SU-DHL-6 (cell line): ENCODE measurements around the gene PAPOLB.

Source experiments
- H2AFZ ChIP-seq: fragments of 200-600 bp; sonication (generic); 2 replicates; pipeline ENCODE4 v1.6.1; 2014; ENCODE audit warnings: low read depth, mild to moderate bottlenecking, moderate library complexity, mixed read lengths, antibody characterized with exemption, low read length; ENCODE audit not compliant: severe bottlenecking
- H3F3A ChIP-seq: fragments of 200-600 bp; shearing (Covaris generic); 2 replicates; pipeline ENCODE4 v1.6.0; 2016; ENCODE audit warnings: antibody characterized with exemption, mild to moderate bottlenecking; ENCODE audit not compliant: insufficient read depth
- H3K27ac ChIP-seq: fragments of 200-600 bp; sonication (generic); 2 replicates; pipeline ENCODE4 v1.5.1; 2016; ENCODE audit warnings: low read depth, mild to moderate bottlenecking, low read length, moderate library complexity, mixed read lengths
- H3K27me3 ChIP-seq: fragments of 200-600 bp; sonication (generic), shearing (Covaris generic); 2 replicates; pipeline ENCODE4 v1.6.0; 2014; ENCODE audit warnings: mild to moderate bottlenecking, low read length
- H3K36me3 ChIP-seq: fragments of 200-600 bp; sonication (generic); 2 replicates; pipeline ENCODE4 v1.6.1; 2014; ENCODE audit warnings: mild to moderate bottlenecking, low read length, mixed read lengths
- H3K4me2 ChIP-seq: fragments of 300-600, 200-600 bp; shearing (Covaris generic), sonication (generic); 2 replicates; pipeline ENCODE4 v1.6.0; 2014; ENCODE audit warnings: low read length, low read depth, mild to moderate bottlenecking; ENCODE audit not compliant: poor library complexity, severe bottlenecking
- H3K4me3 ChIP-seq: fragments of 200-600 bp; sonication (generic); 2 replicates; pipeline ENCODE4 v1.5.1; 2014; ENCODE audit warnings: antibody characterized with exemption, low read length, mild to moderate bottlenecking, mixed read lengths; ENCODE audit not compliant: insufficient read depth, poor library complexity, severe bottlenecking
- H3K79me2 ChIP-seq: fragments of 200-600 bp; sonication (generic); 2 replicates; pipeline ENCODE4 v1.6.1; 2014; ENCODE audit warnings: mild to moderate bottlenecking, low read length, moderate library complexity; ENCODE audit not compliant: insufficient read depth
- H3K9ac ChIP-seq: fragments of 200-600 bp; sonication (generic); 2 replicates; pipeline ENCODE4 v1.7.0; 2014; ENCODE audit warnings: mild to moderate bottlenecking, low read length
- H3K9me2 ChIP-seq: fragments of 200-600 bp; sonication (generic); replicated peaks from 2 replicates; pipeline ENCODE4 v1.6.1; 2014; ENCODE audit warnings: low read length; ENCODE audit not compliant: insufficient read depth
- H3K9me3 ChIP-seq: fragments of 200-600 bp; sonication (generic); 2 replicates; pipeline ENCODE4 v1.6.1; 2014; ENCODE audit warnings: low read length, mixed read lengths; ENCODE audit not compliant: insufficient read depth
- H4K20me1 ChIP-seq: fragments of 200-600 bp; sonication (generic); 2 replicates; pipeline ENCODE4 v1.6.1; 2014; ENCODE audit warnings: low read depth, mild to moderate bottlenecking, antibody characterized with exemption, low read length, moderate library complexity, mixed read lengths
- CTCF ChIP-seq: fragments of 200-600 bp; sonication (generic); IDR thresholded peaks from one replicate; pipeline ENCODE4 v1.5.1; 2017; ENCODE audit warnings: antibody characterized with exemption, mild to moderate bottlenecking, low read length, moderate library complexity; ENCODE audit not compliant: insufficient read depth, poor library complexity, severe bottlenecking
- EZH2phosphoT487 ChIP-seq: fragments of 200-600 bp; sonication (generic), shearing (Covaris generic); conservative IDR thresholded peaks from 2 replicates; pipeline ENCODE4 v1.6.1; 2018; ENCODE audit warnings: mild to moderate bottlenecking, antibody characterized with exemption, low read length, moderate library complexity, mixed read lengths

Gene PAPOLB

GRCh38 chr7:4818000-4818794, 43.6 kb downstream of the PAPOLB start:
- H3K27ac ChIP-seq = no peak overlapping the region
- TF ChIP-seq CTCF = no peak
- no peak for TF ChIP-seq EZH2phosphoT487
- H3K79me2 ChIP-seq = no peaks in the 10 kb centered on the region
- H3K27me3 ChIP-seq = no peaks in the 10 kb centered on the region
- H3K4me2 ChIP-seq = no peak overlapping the region
- H3K9me2 ChIP-seq = no peaks in the 10 kb centered on the region
- H4K20me1 ChIP-seq = no peaks in the 10 kb centered on the region
- H3F3A ChIP-seq = no peaks in the 10 kb centered on the region
- no peak overlapping the region for H3K9ac ChIP-seq
- no peak overlapping the region for H2AFZ ChIP-seq
- no peaks in the 10 kb centered on the region for H3K36me3 ChIP-seq
- no peak overlapping the region for H3K4me3 ChIP-seq
- no peaks in the 10 kb centered on the region for H3K9me3 ChIP-seq

- Histone ChIP-seq H3K36me3 (no peaks in the 10 kb centered on the region), H3K9ac (no peak overlapping the region), H3K27me3 (no peaks in the 10 kb centered on the region), H3K9me2 (no peaks in the 10 kb centered on the region), H3K4me2 (no peak overlapping the region), H2AFZ (no peak overlapping the region), H4K20me1 (no peaks in the 10 kb centered on the region), H3K9me3 (no peaks in the 10 kb centered on the region), H3K4me3 (no peak overlapping the region), H3F3A (no peaks in the 10 kb centered on the region), H3K79me2 (no peaks in the 10 kb centered on the region), H3K27ac (no peak overlapping the region)
- TF ChIP-seq EZH2phosphoT487 = no peak
- no peak for TF ChIP-seq CTCF
Measured at GRCh38 chr7:4817178-4817901, 44.5 kb downstream of the PAPOLB start.

GRCh38 chr7:4816419-4817080, 45.3 kb downstream of the PAPOLB start:
- TF ChIP-seq EZH2phosphoT487 = no peak
- no peak for TF ChIP-seq CTCF
- no peak overlapping the region for H3K27ac ChIP-seq
- no peaks in the 10 kb centered on the region for H3K36me3 ChIP-seq
- H3K4me3 ChIP-seq = no peak overlapping the region
- no peaks in the 10 kb centered on the region for H4K20me1 ChIP-seq
- H3K9me3 ChIP-seq = no peaks in the 10 kb centered on the region
- no peak overlapping the region for H2AFZ ChIP-seq
- H3K9me2 ChIP-seq = no peaks in the 10 kb centered on the region
- no peaks in the 10 kb centered on the region for H3K79me2 ChIP-seq
- no peaks in the 10 kb centered on the region for H3K27me3 ChIP-seq
- H3F3A ChIP-seq = no peaks in the 10 kb centered on the region
- no peak overlapping the region for H3K9ac ChIP-seq
- H3K4me2 ChIP-seq = no peak overlapping the region
